ENCODE data around the gene RNF223. TPM values are rescaled to one million over a fixed set of nuclear protein-coding genes. Genes with fewer than 3 reads are reported as not detected.

Gene RNF223
- total and polyA plus RNA-seq, 2 of the 8 experiments (the other 6 are each of a cell fraction or from before 2014, with no cell fraction given) = not detected

DNA sequence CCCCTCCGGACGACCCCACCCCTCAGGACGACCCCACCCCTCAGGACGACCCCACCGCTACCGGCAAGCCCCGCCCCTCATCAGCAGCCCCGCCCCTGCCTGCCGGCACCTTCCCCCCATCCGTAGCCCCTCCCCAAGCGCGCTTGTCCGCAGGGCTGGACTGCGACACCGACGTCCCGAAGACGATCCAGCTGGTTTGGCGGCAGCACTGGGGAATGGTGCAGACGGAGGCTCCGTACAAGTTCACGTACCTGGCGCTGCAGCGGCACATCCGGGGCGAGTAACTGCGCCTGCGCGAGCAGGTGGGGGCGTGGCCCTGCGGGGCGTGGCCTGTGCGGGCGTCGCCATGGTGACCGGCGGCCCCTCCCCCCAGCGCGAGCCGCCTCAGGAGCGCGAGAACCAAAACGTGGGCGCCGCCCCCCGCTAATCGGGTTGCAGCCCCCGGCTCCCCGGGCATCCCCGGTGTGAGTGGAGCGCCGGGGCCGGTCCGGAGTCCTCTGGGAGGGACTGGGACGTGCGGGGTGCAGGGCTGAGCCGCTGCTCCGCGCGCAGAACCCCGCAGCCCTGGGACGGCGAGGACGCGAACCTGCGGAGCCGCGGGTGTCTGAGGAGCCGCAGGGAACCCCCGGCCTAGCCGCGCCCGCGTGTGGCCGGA lies 4.9 kb downstream of the RNF223 start (continued):
- TF ChIP-seq SP1 (IDR thresholded peaks at IDR 0.05; ENCODE audit: low read depth, low read length) = 0 out of 2 replicates have a peak, but pooled peaks have one; percentile 9
- no peak for TF ChIP-seq RXRA (IDR thresholded peaks at IDR 0.05; ENCODE audit: insufficient read depth, low read depth, low read length)

All from H1 (cell line).